ENCODE results near the gene SLC7A5.

The SLC7A5 gene

GRCh38 chr16:87838643-87839541 is 30.4 kb downstream of the SLC7A5 start:
- Histone ChIP-seq H3K4me3 (ENCODE audit: low read depth in 1 of 2, low read length in 2 of 2) (no peak overlapping the region), H3K9ac (ENCODE audit: low read depth in 1 of 2, low read length in 2 of 2) (peak overlapping the region; percentile 29 to 51), H3K9me3 (ENCODE audit: control insufficient read depth in 1 of 2, low read length in 2 of 2) (no peaks in the 10 kb centered on the region), H3K36me3 (ENCODE audit: control insufficient read depth in 1 of 2, insufficient read depth in 2 of 2, low read length in 2 of 2) (peaks cover 2 to 37% of the 10 kb centered on the region in 2 donors), H3K27me3 (ENCODE audit: control insufficient read depth in 1 of 2, insufficient read depth in 2 of 2, low read length in 2 of 2) (no peaks in the 10 kb centered on the region), H3K27ac (ENCODE audit: low read depth, low read length) (peak overlapping the region; percentile 75), H3K4me1 (ENCODE audit: control insufficient read depth in 1 of 2, insufficient read depth in 2 of 2, low read length in 2 of 2) (peaks cover 43 to 48% of the 10 kb centered on the region in 2 donors)

GRCh38 chr16:87837627-87838289 is 31.5 kb downstream of the SLC7A5 start:
- Histone ChIP-seq H3K4me1 (ENCODE audit: control insufficient read depth in 1 of 2, insufficient read depth in 2 of 2, low read length in 2 of 2) (peaks cover 37 to 47% of the 10 kb centered on the region in 2 donors), H3K27ac (ENCODE audit: low read depth, low read length) (no peak overlapping the region), H3K4me3 (ENCODE audit: low read depth in 1 of 2, low read length in 2 of 2) (no peak overlapping the region), H3K36me3 (ENCODE audit: control insufficient read depth in 1 of 2, insufficient read depth in 2 of 2, low read length in 2 of 2) (peaks cover 2 to 43% of the 10 kb centered on the region in 2 donors), H3K27me3 (ENCODE audit: control insufficient read depth in 1 of 2, insufficient read depth in 2 of 2, low read length in 2 of 2) (no peaks in the 10 kb centered on the region), H3K9ac (ENCODE audit: low read depth in 1 of 2, low read length in 2 of 2) (peak overlapping the region in 1 of 2 donors; percentile 29), H3K9me3 (ENCODE audit: control insufficient read depth in 1 of 2, low read length in 2 of 2) (no peaks in the 10 kb centered on the region)

GRCh38 chr16:87836844-87837581 is 32.3 kb downstream of the SLC7A5 start:
- Histone ChIP-seq H3K9me3 (ENCODE audit: control insufficient read depth in 1 of 2, low read length in 2 of 2) (no peaks in the 10 kb centered on the region), H3K27ac (ENCODE audit: low read depth, low read length) (no peak overlapping the region), H3K27me3 (ENCODE audit: control insufficient read depth in 1 of 2, insufficient read depth in 2 of 2, low read length in 2 of 2) (no peaks in the 10 kb centered on the region), H3K9ac (ENCODE audit: low read depth in 1 of 2, low read length in 2 of 2) (no peak overlapping the region), H3K4me3 (ENCODE audit: low read depth in 1 of 2, low read length in 2 of 2) (no peak overlapping the region), H3K4me1 (ENCODE audit: control insufficient read depth in 1 of 2, insufficient read depth in 2 of 2, low read length in 2 of 2) (peaks cover 35 to 41% of the 10 kb centered on the region in 2 donors), H3K36me3 (ENCODE audit: control insufficient read depth in 1 of 2, insufficient read depth in 2 of 2, low read length in 2 of 2) (peaks cover 2 to 43% of the 10 kb centered on the region in 2 donors)

GRCh38 chr16:87836346-87836843 is 32.9 kb downstream of the SLC7A5 start:
- H3K27ac ChIP-seq (ENCODE audit: low read depth, low read length), result no peak overlapping the region
- peaks cover 2 to 43% of the 10 kb centered on the region in 2 donors for H3K36me3 ChIP-seq (ENCODE audit: control insufficient read depth in 1 of 2, insufficient read depth in 2 of 2, low read length in 2 of 2)
- H3K9me3 ChIP-seq (ENCODE audit: control insufficient read depth in 1 of 2, low read length in 2 of 2), result no peaks in the 10 kb centered on the region
- no peak overlapping the region for H3K9ac ChIP-seq (ENCODE audit: low read depth in 1 of 2, low read length in 2 of 2)
- H3K27me3 ChIP-seq (ENCODE audit: control insufficient read depth in 1 of 2, insufficient read depth in 2 of 2, low read length in 2 of 2), result no peaks in the 10 kb centered on the region
- peaks cover 28 to 35% of the 10 kb centered on the region in 2 donors for H3K4me1 ChIP-seq (ENCODE audit: control insufficient read depth in 1 of 2, insufficient read depth in 2 of 2, low read length in 2 of 2)
- no peak overlapping the region for H3K4me3 ChIP-seq (ENCODE audit: low read depth in 1 of 2, low read length in 2 of 2)

- Histone ChIP-seq H3K9ac (ENCODE audit: low read depth in 1 of 2, low read length in 2 of 2) (no peak overlapping the region), H3K4me3 (ENCODE audit: low read depth in 1 of 2, low read length in 2 of 2) (no peak overlapping the region), H3K36me3 (ENCODE audit: control insufficient read depth in 1 of 2, insufficient read depth in 2 of 2, low read length in 2 of 2) (peaks cover 2 to 45% of the 10 kb centered on the region in 2 donors), H3K27me3 (ENCODE audit: control insufficient read depth in 1 of 2, insufficient read depth in 2 of 2, low read length in 2 of 2) (no peaks in the 10 kb centered on the region), H3K27ac (ENCODE audit: low read depth, low read length) (no peak overlapping the region), H3K4me1 (ENCODE audit: control insufficient read depth in 1 of 2, insufficient read depth in 2 of 2, low read length in 2 of 2) (peaks cover 24 to 30% of the 10 kb centered on the region in 2 donors), H3K9me3 (ENCODE audit: control insufficient read depth in 1 of 2, low read length in 2 of 2) (no peaks in the 10 kb centered on the region)
Measured at GRCh38 chr16:87835882-87836331, 33.4 kb downstream of the SLC7A5 start.

GRCh38 chr16:87834668-87835473 is 34.4 kb downstream of the SLC7A5 start:
- H3K4me1 ChIP-seq (ENCODE audit: control insufficient read depth in 1 of 2, insufficient read depth in 2 of 2, low read length in 2 of 2), result peaks cover 21% of the 10 kb centered on the region in 2 donors

GRCh38 chr16:87834005-87834667 is 35.2 kb downstream of the SLC7A5 start:
- no peak overlapping the region for H3K27ac ChIP-seq (ENCODE audit: low read depth, low read length)
- H3K9me3 ChIP-seq (ENCODE audit: control insufficient read depth in 1 of 2, low read length in 2 of 2), result no peaks in the 10 kb centered on the region
- H3K4me1 ChIP-seq (ENCODE audit: control insufficient read depth in 1 of 2, insufficient read depth in 2 of 2, low read length in 2 of 2), result peaks cover 13 to 15% of the 10 kb centered on the region in 2 donors
- no peak overlapping the region for H3K4me3 ChIP-seq (ENCODE audit: low read depth in 1 of 2, low read length in 2 of 2)
- no peak overlapping the region for H3K9ac ChIP-seq (ENCODE audit: low read depth in 1 of 2, low read length in 2 of 2)
- no peaks in the 10 kb centered on the region for H3K27me3 ChIP-seq (ENCODE audit: control insufficient read depth in 1 of 2, insufficient read depth in 2 of 2, low read length in 2 of 2)
- peaks cover 2 to 46% of the 10 kb centered on the region in 2 donors for H3K36me3 ChIP-seq (ENCODE audit: control insufficient read depth in 1 of 2, insufficient read depth in 2 of 2, low read length in 2 of 2)

More at GRCh38 chr16:87834668-87835473, 34.4 kb downstream of the SLC7A5 start:
- peaks cover 2 to 51% of the 10 kb centered on the region in 2 donors for H3K36me3 ChIP-seq (ENCODE audit: control insufficient read depth in 1 of 2, insufficient read depth in 2 of 2, low read length in 2 of 2)
- no peaks in the 10 kb centered on the region for H3K9me3 ChIP-seq (ENCODE audit: control insufficient read depth in 1 of 2, low read length in 2 of 2)
- H3K27me3 ChIP-seq (ENCODE audit: control insufficient read depth in 1 of 2, insufficient read depth in 2 of 2, low read length in 2 of 2), result no peaks in the 10 kb centered on the region
- H3K4me3 ChIP-seq (ENCODE audit: low read depth in 1 of 2, low read length in 2 of 2), result no peak overlapping the region
- no peak overlapping the region for H3K27ac ChIP-seq (ENCODE audit: low read depth, low read length)
- H3K9ac ChIP-seq (ENCODE audit: low read depth in 1 of 2, low read length in 2 of 2), result no peak overlapping the region

GRCh38 chr16:87833548-87833947 is 35.8 kb downstream of the SLC7A5 start:
- Histone ChIP-seq H3K27me3 (ENCODE audit: control insufficient read depth in 1 of 2, insufficient read depth in 2 of 2, low read length in 2 of 2) (no peaks in the 10 kb centered on the region), H3K27ac (ENCODE audit: low read depth, low read length) (no peak overlapping the region), H3K9ac (ENCODE audit: low read depth in 1 of 2, low read length in 2 of 2) (no peak overlapping the region), H3K4me3 (ENCODE audit: low read depth in 1 of 2, low read length in 2 of 2) (no peak overlapping the region), H3K36me3 (ENCODE audit: control insufficient read depth in 1 of 2, insufficient read depth in 2 of 2, low read length in 2 of 2) (peaks cover 2 to 45% of the 10 kb centered on the region in 2 donors), H3K4me1 (ENCODE audit: control insufficient read depth in 1 of 2, insufficient read depth in 2 of 2, low read length in 2 of 2) (peaks cover 7 to 9% of the 10 kb centered on the region in 2 donors), H3K9me3 (ENCODE audit: control insufficient read depth in 1 of 2, low read length in 2 of 2) (no peaks in the 10 kb centered on the region)
